ENCODE results near the gene GIGYF2.

- TF ChIP-seq SREBF2 (IDR thresholded peaks at IDR 0.05) (no peak), CTCF (IDR thresholded peaks at IDR 0.05) (no peak), MYC (IDR thresholded peaks at IDR 0.05; ENCODE audit: borderline replicate concordance, low read length) (no peak), RCOR1 (IDR thresholded peaks at IDR 0.05; ENCODE audit: low read depth, low read length) (no peak), POLR2A (IDR thresholded peaks at IDR 0.05; ENCODE audit: low read length) (no peak), RFX5 (IDR thresholded peaks at IDR 0.05) (no peak), HOXA7 (CRISPR knock-in tag; IDR thresholded peaks at IDR 0.05) (no peak), POLR2AphosphoS2 (conservative IDR thresholded peaks at IDR 0.05; ENCODE audit: low read length) (no peak)
These were observed 155.5 kb downstream of the GIGYF2 start for GRCh38 chr2:232852676-232853075.

Measured in A549 (cell line).